ENCODE results near the gene NUDT14.

The NUDT14 gene

GRCh38 chr14:105213361-105213760 is 32.2 kb upstream of the NUDT14 start:
- no peak overlapping the region for H3K4me3 ChIP-seq (ENCODE audit: severe bottlenecking)
- TF ChIP-seq CTCF (IDR thresholded peaks at IDR 0.05; ENCODE audit: poor library complexity, severe bottlenecking): no peak
- ATAC-seq (ENCODE audit: low read depth) (no peak), DNase-seq (ENCODE audit: low spot score) (no peak)
- no peak overlapping the region for H3K27ac ChIP-seq (ENCODE audit: poor library complexity, severe bottlenecking)
- H3K36me3 ChIP-seq (ENCODE audit: low read depth): peaks cover 8% of the 10 kb centered on the region
- no peaks in the 10 kb centered on the region for H3K27me3 ChIP-seq (ENCODE audit: insufficient read depth, poor library complexity, severe bottlenecking)
- H3K9me3 ChIP-seq (ENCODE audit: severe bottlenecking): no peaks in the 10 kb centered on the region
- H3K4me1 ChIP-seq (ENCODE audit: insufficient read depth, poor library complexity, severe bottlenecking): no peaks in the 10 kb centered on the region

GRCh38 chr14:105212541-105213300 is 31.6 kb upstream of the NUDT14 start:
- TF ChIP-seq CTCF (IDR thresholded peaks at IDR 0.05; ENCODE audit: poor library complexity, severe bottlenecking): no peak
- Histone ChIP-seq H3K27ac (ENCODE audit: poor library complexity, severe bottlenecking) (no peak overlapping the region), H3K9me3 (ENCODE audit: severe bottlenecking) (no peaks in the 10 kb centered on the region), H3K4me1 (ENCODE audit: insufficient read depth, poor library complexity, severe bottlenecking) (no peaks in the 10 kb centered on the region), H3K4me3 (ENCODE audit: severe bottlenecking) (no peak overlapping the region), H3K36me3 (ENCODE audit: low read depth) (peaks cover 7% of the 10 kb centered on the region; the same call in 1 of the 2 replicates), H3K27me3 (ENCODE audit: insufficient read depth, poor library complexity, severe bottlenecking) (no peaks in the 10 kb centered on the region)
- no peak for DNase-seq (ENCODE audit: low spot score)
- no peak for ATAC-seq (ENCODE audit: low read depth)

- H3K4me1 ChIP-seq (ENCODE audit: insufficient read depth, poor library complexity, severe bottlenecking): no peaks in the 10 kb centered on the region
- no peaks in the 10 kb centered on the region for H3K9me3 ChIP-seq (ENCODE audit: severe bottlenecking)
- TF ChIP-seq CTCF (IDR thresholded peaks at IDR 0.05; ENCODE audit: poor library complexity, severe bottlenecking): no peak
- H3K4me3 ChIP-seq (ENCODE audit: severe bottlenecking): no peak overlapping the region
- no peak for ATAC-seq (ENCODE audit: low read depth)
- DNase-seq (ENCODE audit: low spot score): no peak
- no peaks in the 10 kb centered on the region for H3K27me3 ChIP-seq (ENCODE audit: insufficient read depth, poor library complexity, severe bottlenecking)
- H3K27ac ChIP-seq (ENCODE audit: poor library complexity, severe bottlenecking): no peak overlapping the region
- 0 out of 2 replicates have a peak, but pooled peaks cover 3% of the 10 kb centered on the region for H3K36me3 ChIP-seq (ENCODE audit: low read depth)
Observed at GRCh38 chr14:105211758-105212089, 30.6 kb upstream of the NUDT14 start.

- Histone ChIP-seq H3K4me3 (ENCODE audit: severe bottlenecking) (no peak overlapping the region), H3K27me3 (ENCODE audit: insufficient read depth, poor library complexity, severe bottlenecking) (no peaks in the 10 kb centered on the region), H3K9me3 (ENCODE audit: severe bottlenecking) (no peaks in the 10 kb centered on the region), H3K36me3 (ENCODE audit: low read depth) (0 out of 2 replicates have a peak, but pooled peaks cover 3% of the 10 kb centered on the region), H3K27ac (ENCODE audit: poor library complexity, severe bottlenecking) (no peak overlapping the region), H3K4me1 (ENCODE audit: insufficient read depth, poor library complexity, severe bottlenecking) (no peaks in the 10 kb centered on the region)
- DNase-seq (ENCODE audit: low spot score) (no peak), ATAC-seq (ENCODE audit: low read depth) (no peak)
- no peak for TF ChIP-seq CTCF (IDR thresholded peaks at IDR 0.05; ENCODE audit: poor library complexity, severe bottlenecking)
Observed at GRCh38 chr14:105211086-105211757, 30.1 kb upstream of the NUDT14 start.

Data from RWPE2 (cell line).